Activated CD8-positive, alpha-beta T cell treated with anti-CD3 and anti-CD28 coated beads, Interleukin-2, amount 10 ng/mL, durations not matched to agents 7 days and 5 days (primary cell): ENCODE measurements around the gene AK1. TPM values are rescaled to one million over a fixed set of nuclear protein-coding genes. Genes with fewer than 3 reads are reported as not detected.
A peak's percentile ranks its signal among the peaks of the same experiment; 100 is the strongest.

Experiments
- ATAC-seq: fragments of 150-1000 bp; cut with Tn5 transposase; one replicate; pipeline ENCODE4 v1.10.0; 2021; ENCODE audit warnings: moderate library complexity
- CTCF ChIA-PET: fragments of 350-600 bp; sonication (Branson Sonifier 250); formaldehyde crosslinking; loops from one replicate; lab custom pipeline; 2021; ENCODE audit warnings: antibody characterized with exemption; lab: Charles Lee
- POLR2A ChIA-PET: fragments of 350-600 bp; sonication (Branson Sonifier 250); formaldehyde crosslinking; loops from one replicate; lab custom pipeline; 2021; ENCODE audit warnings: antibody characterized with exemption; lab: Charles Lee
- DNase-seq: peaks from one replicate; pipeline ENCODE4 v3.0.0-alpha.2; 2020
- H3K27ac Mint-ChIP-seq: one replicate; pipeline ENCODE4 v1.8.0; 2021; ENCODE audit warnings: mild to moderate bottlenecking, mixed read lengths
- H3K27me3 Mint-ChIP-seq: one replicate; pipeline ENCODE4 v1.8.0; 2021; ENCODE audit warnings: low read depth, mixed read lengths
- H3K36me3 Mint-ChIP-seq: one replicate; pipeline ENCODE4 v1.8.0; 2021; ENCODE audit warnings: low read depth, mixed read lengths
- H3K4me1 Mint-ChIP-seq: one replicate; pipeline ENCODE4 v1.8.0; 2021; ENCODE audit warnings: low read depth, mixed read lengths
- H3K4me3 Mint-ChIP-seq: one replicate; pipeline ENCODE4 v1.8.0; 2021; ENCODE audit warnings: mild to moderate bottlenecking, mixed read lengths
- H3K9me3 Mint-ChIP-seq: one replicate; pipeline ENCODE4 v1.8.0; 2022; ENCODE audit warnings: mixed read lengths; ENCODE audit not compliant: insufficient read depth
- microRNA-seq: library from miRNA; unstranded; fragments of <30 nt; microRNA quantifications from one replicate; pipeline ENCODE4 v1.2.0, GENCODE V29; 2022
- total RNA-seq, 2 experiments: library from RNA; stranded (reverse); gene quantifications; one replicate each; pipeline ENCODE4 v1.2.3, GENCODE V29; 2021

Gene AK1
- total RNA-seq, 2 experiments from 2014 or later = 22.4 to 30.4 TPM

GRCh38 chr9:127828262-127829031 is 49.0 kb downstream of the AK1 start:
- Mint-ChIP-seq H3K27me3 (no peaks in the 10 kb centered on the region), H3K27ac (no peak overlapping the region), H3K4me1 (peaks cover 9% of the 10 kb centered on the region), H3K9me3 (no peaks in the 10 kb centered on the region), H3K36me3 (peaks cover 15% of the 10 kb centered on the region), H3K4me3 (no peak overlapping the region)
- POLR2A ChIA-PET = interaction anchor here (0.6 kb wide), 1 partner anchor 87 kb away, joined by 3 read pairs; no protein-coding TSS in a partner anchor
- DNase-seq (no peak), ATAC-seq (no peak)
- CTCF ChIA-PET = interaction anchor here (1.5 kb wide), 1 partner anchor 93 kb away, joined by 4 read pairs; no protein-coding TSS in a partner anchor

DNA sequence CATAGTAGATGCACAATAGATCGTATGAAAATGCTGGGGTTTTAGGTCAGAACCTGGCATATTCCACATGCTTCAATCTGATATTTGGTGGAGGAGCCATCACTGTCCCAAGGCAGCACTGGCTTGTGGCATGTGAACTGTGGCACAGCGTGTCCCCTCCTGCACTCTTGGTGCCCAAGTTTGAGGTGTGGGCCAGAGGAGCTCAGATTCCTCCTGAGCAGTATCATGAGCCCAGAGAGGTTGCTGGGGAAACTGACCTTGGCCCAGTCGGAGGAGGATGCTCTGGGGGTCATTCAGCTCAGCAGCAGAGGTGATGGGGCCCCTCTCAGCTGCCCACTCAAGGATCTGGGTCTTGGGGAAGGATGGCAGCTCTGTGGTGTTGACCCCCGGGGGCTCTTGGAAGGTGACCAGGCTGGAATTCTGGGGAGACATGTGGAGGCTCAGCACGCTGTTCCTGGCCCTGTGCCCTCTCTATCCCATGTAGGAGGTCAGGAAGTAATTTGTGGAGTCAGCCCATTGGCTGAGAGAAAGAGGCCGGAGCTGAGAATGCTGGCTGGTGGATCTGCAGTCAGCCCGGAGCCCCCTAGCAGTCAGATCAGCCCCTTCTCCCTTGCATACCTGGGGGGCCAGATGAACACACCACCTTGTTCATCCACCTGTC is 51.1 kb downstream of the AK1 start:
- Mint-ChIP-seq H3K27me3 (no peaks in the 10 kb centered on the region), H3K36me3 (peaks cover 15% of the 10 kb centered on the region), H3K27ac (peak overlapping the region; percentile 39), H3K4me3 (no peak overlapping the region), H3K4me1 (peaks cover 1% of the 10 kb centered on the region), H3K9me3 (no peaks in the 10 kb centered on the region)
- ChIA-PET CTCF (no interaction called here), POLR2A (no interaction called here)
- ATAC-seq (no peak), DNase-seq (no peak)

GRCh38 chr9:127825319-127826051 is 52.0 kb downstream of the AK1 start:
- ChIA-PET CTCF (no interaction called here), POLR2A (no interaction called here)
- H3K27me3 Mint-ChIP-seq = no peaks in the 10 kb centered on the region
- no peak overlapping the region for H3K4me3 Mint-ChIP-seq
- H3K36me3 Mint-ChIP-seq = peaks cover 18% of the 10 kb centered on the region
- DNase-seq = no peak
- peak overlapping the region; percentile 39 for H3K27ac Mint-ChIP-seq
- ATAC-seq = no peak
- H3K9me3 Mint-ChIP-seq = no peaks in the 10 kb centered on the region
- H3K4me1 Mint-ChIP-seq = no peaks in the 10 kb centered on the region

DNA sequence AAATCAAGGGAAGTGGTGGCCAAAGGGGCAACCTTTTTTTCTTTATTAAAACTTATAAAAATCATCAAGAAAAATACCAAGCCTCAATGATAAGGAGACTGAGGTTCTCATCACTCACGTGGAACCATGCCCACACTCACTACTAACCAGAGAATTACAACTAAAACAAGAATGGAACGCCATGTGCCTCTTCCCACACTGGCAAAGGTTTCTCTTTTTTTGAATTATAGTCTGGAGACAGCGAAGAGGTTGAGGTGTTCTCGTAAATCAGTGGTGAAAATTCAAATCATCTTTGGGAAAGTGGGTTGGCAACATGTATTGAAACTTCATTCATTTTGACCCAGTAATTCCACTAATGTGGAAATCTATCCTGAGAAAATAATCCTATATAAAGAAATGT is 55.4 kb downstream of the AK1 start:
- ATAC-seq = no peak
- POLR2A ChIA-PET = no interaction called here
- CTCF ChIA-PET = interaction anchor here (0.6 to 1.6 kb wide), 2 partner anchors 48 to 87 kb away, joined by 3 to 4 read pairs; partner anchors contain the start of gene TOR2A
- no peaks in the 10 kb centered on the region for H3K4me1 Mint-ChIP-seq
- H3K4me3 Mint-ChIP-seq = no peak overlapping the region
- H3K27ac Mint-ChIP-seq = no peak overlapping the region
- no peaks in the 10 kb centered on the region for H3K27me3 Mint-ChIP-seq
- H3K36me3 Mint-ChIP-seq = peaks cover 27% of the 10 kb centered on the region
- DNase-seq = no peak
- no peaks in the 10 kb centered on the region for H3K9me3 Mint-ChIP-seq

DNA sequence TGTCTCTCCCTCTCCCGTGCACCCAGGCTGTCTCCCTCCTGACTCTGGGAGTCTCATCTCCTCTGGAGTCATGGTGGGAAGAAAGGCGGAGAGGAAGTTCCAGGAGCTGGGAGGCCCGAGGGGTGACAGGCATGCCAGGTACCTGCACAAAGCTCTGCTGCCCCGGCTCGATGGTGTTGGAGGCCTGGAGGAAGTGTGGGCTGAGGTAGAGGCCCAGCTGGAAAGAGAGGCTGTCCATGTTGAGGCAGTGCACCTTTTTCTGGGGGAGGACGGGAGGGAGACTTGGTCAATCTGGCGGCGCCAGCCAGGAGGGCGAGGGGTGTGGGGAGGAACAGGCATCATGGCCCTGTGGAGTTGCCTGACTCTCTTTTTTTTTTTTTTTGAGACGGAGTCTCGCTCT is 58.9 kb downstream of the AK1 start:
- POLR2A ChIA-PET = no interaction called here
- H3K4me1 Mint-ChIP-seq = no peaks in the 10 kb centered on the region
- peak overlapping the region; percentile 34 for H3K27ac Mint-ChIP-seq
- no peak overlapping the region for H3K4me3 Mint-ChIP-seq
- no peaks in the 10 kb centered on the region for H3K27me3 Mint-ChIP-seq
- ATAC-seq = no peak
- no peaks in the 10 kb centered on the region for H3K9me3 Mint-ChIP-seq
- DNase-seq = no peak
- CTCF ChIA-PET = interaction anchor here (2.1 kb wide), 1 partner anchor 51 kb away, joined by 8 read pairs; no protein-coding TSS in a partner anchor
- peaks cover 23% of the 10 kb centered on the region for H3K36me3 Mint-ChIP-seq

DNA sequence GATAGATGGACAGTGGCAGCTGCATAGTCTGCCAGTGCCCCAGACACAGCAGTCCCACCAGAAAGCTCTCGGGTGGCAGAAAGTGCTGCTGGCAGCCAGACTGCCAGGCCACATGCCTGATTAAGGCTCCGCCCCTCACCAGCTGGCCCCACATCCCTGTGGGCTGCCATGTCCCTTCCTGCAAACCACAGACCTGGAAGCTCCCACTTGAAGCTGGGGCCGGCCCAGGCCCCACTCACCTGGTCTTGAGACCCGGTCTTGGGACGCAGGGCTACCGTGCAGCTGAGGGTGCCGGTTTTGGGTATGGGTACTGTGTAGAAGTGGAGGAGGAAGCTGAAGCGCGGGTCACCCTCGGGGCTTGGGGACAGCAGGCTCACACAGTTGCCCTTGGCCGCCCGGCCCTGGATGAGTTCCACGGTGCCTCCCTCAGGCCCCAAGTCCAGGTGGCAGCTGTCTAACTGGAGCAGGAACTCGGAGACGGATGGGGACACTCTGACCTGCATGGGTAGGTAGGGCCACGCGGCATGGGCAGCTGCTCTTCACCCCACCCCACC is 59.5 kb downstream of the AK1 start:
- Mint-ChIP-seq H3K27ac (peak overlapping the region; percentile 34), H3K4me1 (no peaks in the 10 kb centered on the region), H3K27me3 (no peaks in the 10 kb centered on the region), H3K36me3 (peaks cover 25% of the 10 kb centered on the region), H3K9me3 (no peaks in the 10 kb centered on the region), H3K4me3 (no peak overlapping the region)
- ChIA-PET POLR2A (interaction anchor here (0.6 to 0.8 kb wide), 2 partner anchors 54 to 394 kb away, joined by 4 read pairs; partner anchors contain the start of gene ZNF79), CTCF (interaction anchor here (2.1 kb wide), 1 partner anchor 52 kb away, joined by 8 read pairs; no protein-coding TSS in a partner anchor)
- ATAC-seq (no peak), DNase-seq (no peak)

DNA sequence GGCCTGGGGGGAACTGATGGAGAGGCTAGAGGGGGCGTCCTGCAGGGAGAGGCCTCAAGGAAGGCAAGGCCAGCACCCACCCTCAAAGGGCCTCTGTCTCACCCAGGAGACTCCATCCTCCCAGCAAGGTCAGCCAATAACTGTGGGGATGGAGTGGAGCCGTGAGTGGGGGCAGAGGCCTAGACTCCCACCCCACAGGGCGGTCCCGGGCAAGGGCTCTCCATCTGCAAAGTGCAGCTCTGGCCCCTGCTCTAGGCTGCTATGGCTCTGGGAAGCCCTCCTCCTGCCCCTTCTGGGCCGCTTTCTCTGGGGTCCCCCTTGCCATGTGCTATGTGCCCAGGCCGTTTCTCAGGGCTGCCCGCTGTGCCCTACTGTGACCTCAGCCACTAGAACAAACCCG is 60.7 kb downstream of the AK1 start:
- no peak overlapping the region for H3K4me3 Mint-ChIP-seq
- POLR2A ChIA-PET = no interaction called here
- H3K27me3 Mint-ChIP-seq = no peaks in the 10 kb centered on the region
- no peaks in the 10 kb centered on the region for H3K9me3 Mint-ChIP-seq
- no peaks in the 10 kb centered on the region for H3K4me1 Mint-ChIP-seq
- peak overlapping the region; percentile 34 for H3K27ac Mint-ChIP-seq
- no peak for ATAC-seq
- CTCF ChIA-PET = interaction anchor here (2.1 kb wide), 1 partner anchor 53 kb away, joined by 8 read pairs; no protein-coding TSS in a partner anchor
- DNase-seq = no peak
- peaks cover 25% of the 10 kb centered on the region for H3K36me3 Mint-ChIP-seq

Small RNA genes lying within 50 kb of the gene (microRNA-seq; reads per million reads assigned to microRNA genes)
- 1.7 reads per million for gene MIR4672

Other genes starting within 250 kb of the AK1 start
- under 1 TPM in 1 of 2 experiments, not detected in 1; 0.16 TPM for gene CFAP157, start 170.7 kb downstream of the AK1 start, total RNA-seq
- 10 to 100 TPM; 10.2 to 14.1 TPM for gene PTRH1, start 162.0 kb downstream of the AK1 start, total RNA-seq
- gene TTC16, start 161.6 kb downstream of the AK1 start, total RNA-seq = 1 to 10 TPM; 4.7 to 5.0 TPM
- gene TOR2A, start 142.4 kb downstream of the AK1 start, total RNA-seq = 10 to 100 TPM; 27.0 to 29.1 TPM
- gene SH2D3C, start 99.0 kb downstream of the AK1 start, total RNA-seq = 10 to 100 TPM; 75.6 to 77.5 TPM
- 100 to 1,000 TPM; 132 to 136 TPM for gene CDK9, start 91.6 kb downstream of the AK1 start, total RNA-seq
- 10 to 100 TPM; 91.5 to 98.3 TPM for gene FPGS, start 74.8 kb downstream of the AK1 start, total RNA-seq
- 10 to 100 TPM; 22.9 to 24.3 TPM for gene ENG, start 23.0 kb downstream of the AK1 start, total RNA-seq
- 10 to 100 TPM; 68.6 to 77.6 TPM for gene ST6GALNAC6, start 21.9 kb upstream of the AK1 start, total RNA-seq
- gene ST6GALNAC4, start 39.4 kb upstream of the AK1 start, total RNA-seq = 10 to 100 TPM; 37.0 to 39.7 TPM
- 1 to 10 TPM; 2.6 to 2.7 TPM for gene PIP5KL1, start 53.1 kb upstream of the AK1 start, total RNA-seq
- 10 to 100 TPM; 47.9 to 53.8 TPM for gene DPM2, start 60.2 kb upstream of the AK1 start, total RNA-seq
- gene EEIG1, start 103.3 kb upstream of the AK1 start, total RNA-seq = 100 to 1,000 TPM; 227 to 232 TPM
- 10 to 100 TPM; 13.3 to 15.4 TPM for gene NAIF1, start 189.6 kb upstream of the AK1 start, total RNA-seq
- 10 to 100 TPM; 17.2 to 19.2 TPM for gene SLC25A25, start 190.6 kb upstream of the AK1 start, total RNA-seq